SIG-M5 (cell line): ENCODE measurements around the gene PAX5.
"Not testable (repeated sequence)": the region's sequence is repeated elsewhere in the genome, so short reads cannot be mapped to it uniquely, and the experiment has no call there.

Source experiments
- DNase-seq: peaks from one replicate; lab custom pipeline; 2025; lab: John Stamatoyannopoulos, UW

Gene PAX5

DNA sequence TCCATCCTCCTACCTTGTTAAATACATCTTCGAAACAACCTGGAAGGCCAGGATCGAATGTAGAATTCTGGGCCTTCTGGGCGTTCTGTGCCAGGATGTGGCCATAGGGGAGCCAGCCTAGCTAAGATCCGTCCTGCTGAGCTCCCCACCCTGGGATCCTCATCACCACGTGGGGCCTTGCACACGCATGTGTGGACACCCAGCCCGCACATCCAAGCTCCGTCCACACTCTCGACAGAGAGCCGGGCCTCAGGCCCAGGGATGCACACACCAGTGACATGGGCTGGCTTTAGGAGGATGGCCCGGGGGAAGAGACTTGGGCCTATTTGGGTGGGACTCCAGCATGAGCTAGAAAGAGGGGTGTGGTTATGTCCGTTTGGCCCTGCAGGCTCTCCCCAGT, 154.0 kb downstream of the PAX5 start:
- DNase-seq = no peak

DNA sequence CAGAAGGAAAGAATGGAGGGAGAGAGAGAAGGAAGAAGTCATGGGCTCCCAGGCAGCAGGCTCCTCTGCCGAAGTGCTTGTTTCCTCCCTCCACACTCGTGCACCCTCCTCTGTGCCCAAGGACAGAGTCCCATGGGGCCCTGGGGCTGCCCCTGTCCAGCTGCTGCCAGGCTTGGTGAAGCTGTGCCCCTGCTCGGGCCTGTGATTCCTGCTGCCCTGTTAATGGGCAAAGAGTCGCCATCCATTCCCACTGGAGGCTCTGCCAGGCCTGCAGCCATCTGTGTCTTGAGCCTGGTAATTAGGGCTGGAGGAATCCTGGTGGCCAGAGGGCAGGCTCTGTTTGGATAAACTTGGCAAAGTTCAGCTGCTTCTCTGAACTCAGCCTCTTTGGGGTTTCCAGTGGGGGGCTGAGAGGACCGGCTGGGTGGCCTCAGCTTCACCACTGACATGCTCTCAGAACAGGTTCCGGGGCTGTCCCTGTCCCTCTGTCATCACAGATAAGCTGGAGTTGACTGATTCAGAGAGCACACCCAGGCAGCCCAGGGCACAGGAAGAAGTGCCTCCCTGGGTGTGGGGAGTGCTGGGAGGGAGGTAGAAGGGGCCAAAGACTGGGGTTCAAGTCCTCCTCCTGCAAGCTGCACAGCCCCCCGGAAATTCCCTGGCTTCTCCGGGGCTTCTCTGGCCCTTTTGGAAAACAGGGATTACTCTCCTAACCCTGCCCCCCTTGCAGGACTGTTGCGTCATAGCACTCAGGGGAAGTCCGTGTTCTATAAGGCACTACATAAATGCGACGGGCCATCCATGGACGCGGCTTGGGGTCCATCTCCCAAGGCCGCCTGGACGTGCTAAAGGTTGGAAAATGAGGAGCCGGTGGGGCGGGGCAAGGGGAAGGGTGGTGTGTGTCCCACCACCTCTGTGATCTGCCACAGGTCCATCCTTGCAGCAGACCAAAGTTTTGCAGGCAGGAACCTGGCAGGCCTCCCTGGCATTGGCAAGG, 154.8 kb downstream of the PAX5 start:
- no peak for DNase-seq

DNA sequence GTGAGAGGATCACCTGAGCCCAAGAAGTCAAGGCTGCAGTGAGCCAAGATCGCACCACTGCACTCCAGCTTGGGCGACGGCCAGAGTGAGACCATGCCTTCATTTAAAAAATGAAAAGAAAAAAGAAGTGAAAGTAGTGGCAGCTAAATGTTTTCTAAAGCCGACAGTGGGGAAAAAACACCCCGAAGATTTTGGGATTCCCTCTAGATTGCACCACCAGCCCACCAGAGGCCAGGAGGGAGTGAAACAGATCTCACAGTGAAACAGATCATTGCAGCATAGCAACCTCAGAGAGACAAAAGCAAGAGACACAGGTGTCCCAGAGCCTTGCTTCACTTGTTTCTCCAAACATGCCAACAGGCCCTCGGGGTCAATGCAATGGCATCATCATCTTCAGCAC, 156.8 kb downstream of the PAX5 start:
- DNase-seq = no peak

DNA sequence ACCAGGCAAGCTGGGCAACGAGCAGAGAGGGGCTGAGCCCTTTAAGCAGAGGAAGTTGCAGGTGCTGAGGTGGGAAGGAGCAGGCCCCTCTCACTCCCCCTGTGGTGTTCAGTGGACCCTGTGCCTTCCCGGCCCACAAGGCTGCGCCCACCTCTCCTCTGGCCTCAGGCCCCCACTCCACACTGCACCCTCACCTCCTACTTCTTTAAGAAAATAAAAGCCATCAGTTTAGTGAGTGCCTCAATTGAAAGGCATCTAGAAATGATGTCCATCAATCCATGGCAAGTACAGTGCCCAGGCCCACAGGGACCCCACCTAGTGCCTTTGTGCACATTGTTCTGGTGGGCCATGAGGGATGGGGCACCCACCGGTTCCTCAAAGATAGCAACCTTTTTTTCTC, 158.0 kb downstream of the PAX5 start:
- no peak for DNase-seq

DNA sequence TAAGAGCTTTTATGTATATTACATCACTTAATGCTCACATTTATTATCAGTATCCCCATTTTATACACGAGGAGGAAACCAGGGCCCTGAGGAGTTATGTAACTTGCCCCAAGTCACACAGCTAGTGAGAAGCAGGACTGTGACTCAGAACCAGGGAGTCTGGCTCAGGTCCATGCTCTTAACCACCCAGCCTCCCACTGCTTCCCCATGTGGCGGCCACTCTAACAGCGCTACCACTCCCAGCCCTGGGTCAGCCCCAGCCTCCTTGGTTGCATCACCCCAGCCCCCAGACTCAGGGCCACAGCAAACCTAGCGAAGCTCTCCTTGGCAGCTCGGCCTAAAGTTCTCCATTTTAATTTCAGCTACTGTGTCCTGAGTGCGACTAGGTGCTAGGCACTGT, 159.1 kb downstream of the PAX5 start:
- DNase-seq = no peak

DNA sequence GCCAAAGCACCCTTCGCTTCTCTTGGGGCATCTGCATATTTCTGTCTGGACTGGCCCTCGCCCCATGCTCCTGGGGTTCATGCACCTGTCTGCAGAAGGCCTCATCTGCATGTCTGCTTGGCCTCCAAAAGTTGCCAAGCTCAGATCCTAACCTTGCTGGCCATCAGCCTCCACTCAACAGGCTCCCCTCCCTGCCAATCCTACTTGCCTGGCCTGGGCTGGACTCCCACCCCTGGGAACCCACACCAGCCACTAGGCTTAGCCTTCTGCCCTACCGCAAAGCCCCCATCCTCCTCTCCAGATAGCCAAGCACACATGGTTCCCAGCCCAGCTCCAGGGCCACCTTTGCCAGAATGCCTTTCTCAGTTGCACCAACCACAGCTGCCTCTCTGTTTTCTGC, 159.8 kb downstream of the PAX5 start:
- DNase-seq = no peak

DNA sequence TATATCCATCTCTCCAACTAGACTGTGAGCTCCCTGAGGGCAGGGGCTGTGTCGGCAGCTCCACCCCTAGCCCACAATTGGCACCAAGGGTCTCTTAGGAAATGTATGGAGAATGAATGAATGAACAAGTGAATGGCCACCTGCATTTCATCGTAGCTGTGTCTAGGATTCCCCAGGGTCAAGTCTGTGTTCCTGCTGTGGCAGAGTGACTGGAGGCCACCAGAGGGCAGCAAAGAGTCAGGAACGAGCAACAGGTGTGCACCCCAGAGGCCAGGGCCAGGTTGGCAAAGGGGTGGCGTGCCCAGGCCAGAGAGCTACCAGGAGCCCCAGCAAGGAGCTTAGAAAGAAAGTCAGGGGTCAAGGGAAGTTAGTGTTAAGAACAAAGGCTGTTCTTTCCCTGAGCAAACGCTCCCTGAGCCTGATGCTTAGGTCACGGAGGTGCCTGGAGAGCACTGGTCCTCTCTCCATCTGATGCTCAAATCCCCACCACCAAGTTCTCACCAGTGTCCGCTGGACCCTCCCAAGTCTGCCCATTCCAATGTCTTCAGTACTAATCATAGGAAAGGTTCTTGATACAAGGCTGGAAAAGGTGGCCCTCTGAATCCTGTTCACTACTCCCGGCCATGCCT, 160.7 kb downstream of the PAX5 start:
- no peak for DNase-seq

DNA sequence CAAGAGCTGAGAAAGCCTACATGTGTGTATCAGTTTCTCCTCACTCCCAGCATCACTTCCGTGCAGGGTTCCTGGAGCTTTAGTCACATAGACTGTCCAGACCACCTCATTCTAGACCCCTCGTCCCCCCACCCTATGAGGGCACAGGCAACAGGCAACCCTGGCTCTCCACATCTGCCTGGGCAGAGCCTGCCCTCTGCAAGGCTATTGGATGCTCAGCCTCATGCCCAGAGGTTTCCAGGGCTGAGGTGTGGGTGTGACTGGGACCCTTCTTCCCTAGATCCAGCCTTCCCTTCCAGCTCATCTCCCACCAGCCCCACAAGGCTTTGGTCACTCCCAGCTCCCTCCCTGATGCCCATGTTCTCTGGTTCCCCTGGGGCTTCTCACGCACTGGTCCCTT, 161.4 kb downstream of the PAX5 start:
- DNase-seq = no peak

DNA sequence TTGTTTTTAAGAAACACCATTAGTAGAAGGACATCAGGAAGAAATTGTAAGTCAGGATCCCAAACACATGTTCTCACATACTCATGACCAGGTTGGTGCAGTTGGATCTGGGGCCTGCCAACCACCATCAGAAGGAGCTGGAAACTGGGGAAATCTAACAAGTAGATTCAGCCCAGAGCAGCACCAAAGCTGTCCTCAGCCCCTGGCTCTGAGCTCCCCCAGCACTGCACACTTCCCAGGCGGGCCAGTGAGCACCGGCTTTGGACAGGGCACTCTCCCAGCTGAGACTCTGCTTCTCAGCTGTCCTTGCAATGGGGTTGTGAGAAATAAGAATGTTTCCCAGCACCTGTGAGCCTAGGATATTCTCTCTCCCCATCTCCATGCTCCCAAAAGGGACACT, 162.5 kb downstream of the PAX5 start:
- DNase-seq = no peak

DNA sequence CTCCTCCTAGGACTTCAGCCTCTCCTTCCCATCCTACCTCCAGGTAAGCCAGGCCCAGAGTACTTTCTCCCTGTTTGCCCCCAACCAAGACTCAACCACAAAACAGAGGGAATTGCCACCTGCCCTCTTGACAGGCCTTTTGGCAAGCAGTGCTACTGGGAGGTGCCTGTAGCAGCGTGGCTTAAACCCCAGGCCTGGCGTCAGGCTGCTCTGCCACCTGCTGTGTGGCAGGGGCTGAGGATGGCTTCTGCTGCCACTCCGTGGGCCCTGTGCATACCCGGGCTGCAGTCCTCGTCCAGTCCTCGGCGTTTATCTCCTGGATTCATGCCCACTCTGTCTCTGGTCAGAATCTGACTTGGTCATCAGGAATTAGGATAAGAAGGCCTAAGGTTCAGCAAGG, 163.1 kb downstream of the PAX5 start:
- no peak for DNase-seq

DNA sequence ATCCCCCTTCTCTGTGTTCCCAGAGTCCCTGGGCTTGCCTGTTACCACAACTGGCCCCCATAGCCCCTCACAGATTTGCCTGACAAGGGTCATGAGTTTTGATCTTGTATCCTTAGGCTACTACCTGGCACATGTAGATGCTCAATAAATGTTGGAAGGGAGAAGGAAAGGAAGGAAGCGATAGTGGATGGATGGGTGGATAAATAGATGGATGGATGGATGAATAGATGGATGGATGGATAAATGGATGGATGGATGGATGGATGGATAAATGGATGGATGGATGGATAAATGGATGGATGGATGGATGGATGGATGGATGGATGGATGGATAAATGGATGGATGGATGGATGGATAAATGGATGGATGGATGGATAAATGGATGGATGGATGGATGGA, 164.5 kb downstream of the PAX5 start:
- not testable (repeated sequence) for DNase-seq

DNA sequence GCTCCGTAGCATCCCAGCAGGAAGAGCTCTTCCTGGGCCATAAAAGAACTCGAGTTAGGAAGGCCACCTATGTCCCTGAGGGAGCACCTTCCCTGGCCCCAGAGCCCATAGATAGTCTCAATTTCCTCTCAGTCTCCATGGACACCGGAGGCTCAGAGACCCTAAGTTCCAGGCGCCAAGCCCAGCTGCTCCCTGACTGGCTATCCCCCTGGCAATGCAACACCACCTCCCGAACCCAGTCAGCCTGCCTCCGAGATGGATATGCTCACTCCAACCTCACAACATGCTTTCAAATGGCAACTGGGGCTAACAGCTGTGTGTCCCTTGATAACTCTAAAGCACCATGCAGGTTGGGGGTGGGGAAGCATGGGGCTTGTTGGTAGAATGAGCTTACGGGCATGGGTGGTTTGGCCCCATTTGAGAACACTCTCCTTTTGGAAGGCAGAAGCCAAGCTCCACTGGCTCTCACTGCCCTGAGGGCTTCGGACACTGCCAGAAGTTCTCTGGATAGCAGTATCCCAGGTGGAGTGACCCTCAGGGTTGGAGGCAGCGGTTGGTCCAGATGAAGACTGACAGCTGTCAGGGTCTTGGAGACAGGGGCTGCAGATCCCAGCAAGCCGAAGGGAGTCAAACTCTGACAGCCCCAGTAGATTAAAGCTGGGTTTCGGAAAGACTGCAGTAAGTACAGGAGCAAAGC, 165.3 kb downstream of the PAX5 start:
- no peak for DNase-seq

DNA sequence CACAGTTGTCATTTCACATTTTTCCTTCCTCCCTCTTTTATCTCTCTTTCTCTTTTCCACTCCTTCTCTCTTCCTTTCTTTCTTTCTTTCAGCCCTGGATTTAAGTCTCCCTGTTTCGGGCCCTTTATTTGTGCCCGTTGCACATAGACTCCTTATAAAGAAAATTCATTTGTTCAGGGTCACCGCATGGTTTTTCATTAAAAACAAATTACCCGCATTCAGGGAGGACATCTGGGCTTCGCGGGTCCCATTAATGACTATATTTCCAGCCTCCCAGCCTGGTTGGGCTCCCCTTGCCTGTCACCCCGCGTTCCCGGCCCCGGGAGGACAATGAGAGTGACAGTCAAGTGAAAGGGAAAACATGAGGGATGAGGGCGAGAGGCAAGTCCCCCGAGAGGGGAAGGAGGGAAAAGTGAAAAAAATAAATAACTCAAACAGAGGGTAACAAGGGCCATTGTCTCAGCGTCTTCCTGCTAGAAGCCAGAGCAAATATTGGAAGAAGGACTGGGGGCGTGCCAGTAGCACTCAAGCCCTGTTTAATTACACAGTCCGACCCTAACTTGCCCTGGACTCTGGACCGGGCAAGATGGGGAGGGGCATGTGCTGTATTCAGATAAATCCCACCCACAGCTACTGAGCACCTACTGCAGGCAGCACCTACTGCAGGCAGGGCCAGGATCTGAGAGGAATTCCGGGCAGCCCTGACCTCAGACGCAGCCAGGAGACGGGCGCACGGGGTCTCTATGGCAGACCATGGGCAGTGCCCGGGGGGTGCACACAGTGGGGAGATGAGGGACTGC, 166.2 kb downstream of the PAX5 start:
- no peak for DNase-seq

DNA sequence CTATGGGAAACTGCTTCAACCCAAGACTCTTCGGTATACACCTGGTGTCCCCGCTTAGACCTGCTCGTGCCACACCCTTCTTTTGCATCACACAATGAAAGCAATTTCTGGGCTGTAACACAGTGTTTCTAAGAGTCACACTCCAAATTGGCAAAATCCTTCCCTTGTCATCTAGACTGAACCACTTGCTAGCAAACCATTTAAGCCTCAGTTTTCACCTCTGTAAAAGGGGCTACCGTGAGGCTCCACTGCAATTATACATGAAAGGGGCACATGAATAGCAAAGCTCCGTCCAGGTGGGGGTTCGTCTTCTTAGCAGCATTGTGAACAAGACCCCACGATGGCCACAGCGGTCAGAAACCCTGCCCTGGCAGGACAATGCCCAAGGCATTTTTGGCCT, 166.8 kb downstream of the PAX5 start:
- DNase-seq = no peak

DNA sequence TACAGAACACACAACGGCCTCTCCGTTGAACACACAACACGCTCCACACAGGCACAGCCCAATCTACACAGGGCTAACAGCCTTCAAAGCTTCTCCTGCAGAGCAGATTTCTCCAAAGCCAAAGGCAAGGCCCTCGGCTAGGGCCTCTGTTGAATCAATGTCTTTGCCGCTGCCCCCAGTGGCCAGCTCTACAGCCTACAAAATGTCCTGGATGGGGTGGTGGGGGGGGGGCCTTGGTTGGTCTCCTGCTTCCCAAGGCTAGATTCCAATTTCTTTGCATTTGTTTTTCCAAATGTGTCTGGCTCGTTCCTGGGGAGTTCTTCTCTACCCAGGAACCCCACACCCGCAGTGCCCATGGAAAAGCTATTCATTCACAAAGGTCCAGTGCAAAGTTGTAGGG, 167.2 kb downstream of the PAX5 start:
- DNase-seq = no peak

DNA sequence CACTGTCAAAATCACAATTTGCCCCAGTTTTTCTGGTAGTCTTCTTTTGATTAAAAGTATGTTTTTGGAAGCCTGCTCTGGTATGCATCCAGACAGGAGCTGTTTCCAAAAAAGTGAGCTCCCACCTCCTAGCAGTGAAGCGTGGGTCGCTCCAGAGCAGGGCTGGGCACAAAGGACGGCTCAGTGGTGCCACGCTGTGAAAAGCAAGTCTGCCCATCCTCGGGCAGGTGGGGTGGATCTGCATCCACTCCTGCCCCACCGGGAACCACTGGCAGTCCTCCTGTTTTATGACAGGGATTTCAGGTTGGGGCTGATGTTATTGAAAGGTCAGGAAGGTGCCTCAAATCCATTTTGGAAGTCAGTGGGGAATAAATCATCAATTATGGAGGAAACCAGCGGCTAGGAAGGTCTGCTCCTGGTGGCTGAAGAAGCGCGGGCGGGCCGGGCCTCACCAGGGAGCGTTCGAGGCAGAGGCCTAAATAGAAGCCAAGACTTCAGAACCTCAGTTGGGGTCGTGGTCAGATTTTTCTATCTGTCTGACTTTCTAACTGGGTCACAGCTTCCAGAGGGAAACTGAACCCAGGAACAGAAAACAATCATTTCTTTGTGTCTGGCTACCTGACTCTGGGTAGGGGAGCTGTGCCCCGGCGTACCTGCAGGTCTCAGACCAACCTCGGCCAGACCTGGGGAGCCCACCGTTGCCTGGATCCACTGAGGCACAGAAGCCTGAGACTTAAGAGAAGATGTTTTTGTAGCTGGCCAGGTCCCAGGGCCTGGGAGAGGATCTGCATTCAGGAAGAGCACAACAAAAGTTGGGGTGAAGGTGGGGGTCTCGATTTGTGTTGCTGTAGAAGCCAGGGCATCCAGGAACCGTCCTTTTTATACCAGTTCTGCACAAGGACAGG, 168.1 kb downstream of the PAX5 start:
- DNase-seq = no peak

DNA sequence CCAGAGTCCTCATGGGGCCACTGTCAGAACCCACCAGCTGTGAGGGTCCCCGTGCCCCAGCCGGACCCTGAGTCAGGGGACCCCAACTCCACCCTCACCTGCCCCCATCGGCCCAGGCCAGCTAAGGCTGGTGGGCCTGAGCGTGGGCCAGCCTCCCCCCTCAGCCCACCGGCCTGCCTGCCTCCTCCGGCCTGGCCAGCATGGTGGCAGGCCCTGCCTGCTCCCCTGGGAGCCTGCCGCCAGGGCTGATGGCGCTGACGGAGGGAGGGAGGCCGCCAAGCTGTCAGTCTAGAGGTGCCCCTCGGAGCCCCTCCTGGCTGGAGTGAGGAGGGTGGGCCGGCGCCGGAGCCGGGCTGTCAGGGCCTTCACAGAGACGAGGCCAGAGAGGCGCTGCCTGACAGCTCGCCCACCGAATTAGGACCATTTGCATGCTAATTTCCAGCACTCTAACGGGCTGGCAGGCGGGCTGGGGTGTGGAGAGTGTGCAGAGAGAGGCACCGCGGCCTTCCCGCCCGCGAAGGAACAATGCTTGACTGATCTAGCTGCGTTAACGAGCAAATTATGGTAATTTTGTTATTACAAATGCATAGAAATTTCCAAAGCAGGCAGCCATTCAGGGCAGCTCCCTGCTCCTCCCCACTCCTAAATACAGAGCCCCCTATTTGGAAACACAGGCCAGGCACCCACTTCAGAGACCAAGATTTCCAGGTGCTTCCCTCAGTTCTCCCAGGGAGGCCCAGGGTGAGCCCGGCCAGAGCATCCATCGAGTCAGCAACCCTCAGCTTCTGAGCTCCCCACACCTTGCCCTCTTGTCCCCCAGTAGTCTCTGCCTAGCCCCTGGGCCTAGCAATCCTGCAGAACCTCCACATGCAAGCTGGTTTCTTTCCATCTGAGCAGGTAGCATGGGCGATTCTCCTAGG, 169.3 kb downstream of the PAX5 start:
- no peak for DNase-seq

DNA sequence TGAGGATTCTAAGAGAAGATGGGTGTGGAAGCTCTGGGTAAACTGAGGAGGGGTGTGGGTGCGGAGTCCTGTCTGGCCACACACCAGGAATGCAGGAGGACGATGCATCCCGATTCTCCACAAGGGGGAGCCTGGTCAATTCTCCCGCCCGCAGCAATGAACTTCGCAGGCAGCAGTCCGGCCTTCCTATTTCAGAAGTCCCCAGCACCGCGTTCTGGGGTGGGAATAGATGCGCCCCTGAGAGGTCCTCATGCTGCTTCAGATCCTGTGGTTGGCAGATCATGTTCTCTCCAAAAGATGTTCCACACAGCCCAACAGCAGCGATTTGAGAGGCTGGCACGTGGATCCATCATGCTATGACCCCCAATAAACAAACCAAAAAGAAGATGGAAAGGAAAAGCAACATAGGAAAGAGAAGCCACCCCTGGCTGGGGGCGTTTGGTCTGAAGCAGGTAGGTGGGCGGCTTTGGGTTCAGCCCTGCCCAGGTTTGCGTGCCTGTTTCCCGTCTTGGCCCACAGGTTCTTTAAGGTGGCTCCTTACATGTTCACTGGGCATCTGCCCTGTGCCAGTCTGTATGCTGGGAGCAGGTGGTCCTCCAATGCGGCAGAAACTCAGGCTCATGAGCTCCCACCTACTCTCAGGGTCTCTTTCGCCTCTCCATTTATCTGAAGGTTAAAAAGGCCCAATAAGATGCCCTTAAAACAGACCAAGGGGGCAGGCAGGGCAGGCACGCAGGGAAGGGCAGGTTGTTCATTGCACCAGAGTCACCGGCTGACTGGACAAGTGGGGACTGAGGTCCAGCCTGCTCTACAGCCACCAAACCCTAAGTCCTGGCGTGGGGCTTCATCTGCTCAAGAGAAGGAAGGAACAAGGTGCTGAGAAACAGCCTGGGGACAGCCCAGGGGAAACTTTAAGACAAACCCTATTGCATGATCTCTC, 171.6 kb downstream of the PAX5 start:
- no peak for DNase-seq
